ENCODE results near the gene CIDEB. TPM values are rescaled to one million over a fixed set of nuclear protein-coding genes. Genes with fewer than 3 reads are reported as not detected.

Gene CIDEB
- total RNA-seq, 1 experiment from 2014 or later = 0.48 TPM

DNA sequence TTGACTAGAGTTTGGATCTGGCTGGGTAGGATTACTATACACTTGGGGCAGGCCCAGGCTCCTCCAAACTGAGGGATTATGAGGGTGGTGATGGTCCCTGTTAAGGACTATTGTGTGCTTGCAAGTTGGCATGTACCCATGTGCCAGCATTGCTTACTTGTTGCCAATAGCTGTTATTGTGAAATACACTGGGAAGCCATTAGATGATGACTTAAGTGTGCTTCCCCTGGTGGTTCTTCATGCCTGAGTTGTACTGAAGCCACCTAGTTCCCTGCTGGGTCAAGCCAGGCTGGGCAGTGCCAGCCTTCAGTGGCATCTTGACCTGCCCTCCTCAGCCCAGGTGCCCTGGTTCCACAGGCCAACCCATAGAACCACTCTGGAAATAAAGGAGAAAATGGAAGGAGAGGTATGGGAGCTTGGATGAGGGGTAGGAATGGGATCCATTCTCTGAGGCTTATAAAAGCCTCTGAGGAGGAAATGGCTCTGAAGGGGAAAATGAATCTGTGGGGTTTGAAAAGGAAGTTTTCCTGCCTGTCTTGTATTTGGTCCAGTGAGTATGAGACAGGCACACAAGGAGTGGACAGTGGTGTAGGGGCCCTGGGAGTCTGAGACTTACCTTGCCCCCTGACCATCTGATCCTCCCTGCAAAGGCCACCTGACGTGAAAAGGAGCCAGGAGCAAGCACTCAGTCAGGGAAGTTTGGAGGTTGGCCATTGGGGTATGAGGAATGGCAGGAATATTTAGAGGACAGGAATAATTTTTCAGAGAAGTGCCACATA, 4.2 kb upstream of the CIDEB start:
- Histone ChIP-seq H3K27me3 (ENCODE audit: control insufficient read depth, insufficient read depth, low read length) (peaks cover 3% of the 10 kb centered on the region), H3K4me3 (ENCODE audit: insufficient read depth, low read depth, low read length) (no peak overlapping the region)
- no peak for DNase-seq

DNA sequence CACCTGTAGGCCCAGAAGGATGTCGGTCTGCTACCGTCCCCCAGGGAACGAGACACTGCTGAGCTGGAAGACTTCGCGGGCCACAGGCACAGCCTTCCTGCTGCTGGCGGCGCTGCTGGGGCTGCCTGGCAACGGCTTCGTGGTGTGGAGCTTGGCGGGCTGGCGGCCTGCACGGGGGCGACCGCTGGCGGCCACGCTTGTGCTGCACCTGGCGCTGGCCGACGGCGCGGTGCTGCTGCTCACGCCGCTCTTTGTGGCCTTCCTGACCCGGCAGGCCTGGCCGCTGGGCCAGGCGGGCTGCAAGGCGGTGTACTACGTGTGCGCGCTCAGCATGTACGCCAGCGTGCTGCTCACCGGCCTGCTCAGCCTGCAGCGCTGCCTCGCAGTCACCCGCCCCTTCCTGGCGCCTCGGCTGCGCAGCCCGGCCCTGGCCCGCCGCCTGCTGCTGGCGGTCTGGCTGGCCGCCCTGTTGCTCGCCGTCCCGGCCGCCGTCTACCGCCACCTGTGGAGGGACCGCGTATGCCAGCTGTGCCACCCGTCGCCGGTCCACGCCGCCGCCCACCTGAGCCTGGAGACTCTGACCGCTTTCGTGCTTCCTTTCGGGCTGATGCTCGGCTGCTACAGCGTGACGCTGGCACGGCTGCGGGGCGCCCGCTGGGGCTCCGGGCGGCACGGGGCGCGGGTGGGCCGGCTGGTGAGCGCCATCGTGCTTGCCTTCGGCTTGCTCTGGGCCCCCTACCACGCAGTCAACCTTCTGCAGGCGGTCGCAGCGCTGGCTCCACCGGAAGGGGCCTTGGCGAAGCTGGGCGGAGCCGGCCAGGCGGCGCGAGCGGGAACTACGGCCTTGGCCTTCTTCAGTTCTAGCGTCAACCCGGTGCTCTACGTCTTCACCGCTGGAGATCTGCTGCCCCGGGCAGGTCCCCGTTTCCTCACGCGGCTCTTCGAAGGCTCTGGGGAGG, 3.1 kb upstream of the CIDEB start, which contains the start of gene LTB4R:
Gene LTB4R (plus strand): TSS at position 857 of the 959 bp plus-strand sequence. CDS start 4,150 bp downstream, outside the sequence.
- no peak for DNase-seq
- no peak within 1 kb of the TSS for H3K4me3 ChIP-seq (ENCODE audit: insufficient read depth, low read depth, low read length)
- no peaks in the 10 kb centered on the region for H3K27me3 ChIP-seq (ENCODE audit: control insufficient read depth, insufficient read depth, low read length)
- peaks cover 13% of the 10 kb centered on the region for H3K36me3 ChIP-seq (replicated peaks; ENCODE audit: control insufficient read depth, insufficient read depth, low read length)

More for the DNA sequence above, 4.2 kb upstream of the CIDEB start:
- peaks cover 5% of the 10 kb centered on the region for H3K36me3 ChIP-seq (replicated peaks; ENCODE audit: control insufficient read depth, insufficient read depth, low read length)

DNA sequence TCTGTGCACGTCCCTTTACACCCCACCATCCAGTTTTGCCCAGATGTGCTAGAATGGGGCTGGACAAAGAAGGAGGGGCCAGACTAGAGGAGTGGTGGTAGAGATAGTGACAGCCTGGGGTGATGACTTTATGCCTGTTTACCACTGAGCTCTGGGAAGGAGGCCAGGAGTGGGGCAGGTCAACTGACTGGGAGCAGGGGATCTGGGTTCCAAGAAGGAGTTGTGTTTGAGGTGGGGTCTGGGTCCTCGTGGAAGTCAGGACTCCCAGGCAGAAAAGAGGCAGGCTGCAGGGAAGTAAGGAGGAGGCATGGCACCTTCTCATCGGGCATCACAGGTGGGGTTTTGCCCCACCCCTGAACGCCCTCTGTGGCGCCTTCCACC, 2.5 kb upstream of the CIDEB start:
- H3K4me3 ChIP-seq (ENCODE audit: insufficient read depth, low read depth, low read length) = no peak overlapping the region

DNA sequence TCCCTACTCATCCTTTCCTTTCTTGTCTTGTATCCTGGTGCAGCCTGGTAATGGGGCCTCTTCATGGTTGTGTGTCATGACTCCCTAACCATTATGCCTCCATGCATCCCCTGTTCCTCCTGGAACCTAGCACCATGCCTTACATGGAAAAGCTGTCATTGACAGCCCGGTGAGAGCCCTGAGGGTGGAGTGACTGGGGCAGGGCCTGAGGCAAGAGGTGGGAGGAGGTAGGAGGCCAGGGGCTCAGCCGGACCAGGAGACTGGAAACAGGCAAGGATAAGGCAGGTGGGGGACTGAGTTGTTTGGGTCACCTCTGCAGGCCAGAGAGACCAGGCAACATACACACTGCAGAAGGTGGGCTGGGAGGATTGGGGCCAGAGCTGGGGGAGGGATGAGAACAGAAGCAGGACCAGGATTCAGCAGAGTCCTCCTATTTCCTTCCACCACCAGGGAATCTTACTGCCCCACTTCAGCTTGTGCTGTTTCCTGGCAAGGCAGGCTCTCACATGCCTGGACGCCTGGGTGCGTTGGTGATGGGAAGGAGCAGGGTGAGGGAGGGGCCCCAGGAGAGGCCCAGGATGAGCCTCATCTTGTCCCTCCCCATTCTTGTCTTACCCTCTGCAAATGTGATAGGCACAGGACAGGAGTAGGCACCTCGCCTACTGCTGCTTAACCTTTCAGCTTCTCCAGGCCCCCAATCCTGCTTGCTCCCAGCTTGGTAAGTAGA, 1.9 kb upstream of the CIDEB start, which contains the start of gene LTB4R2:
Gene LTB4R2 (plus strand): TSS at position 603 of the 727 bp plus-strand sequence. CDS start 525 bp downstream, outside the sequence.
- Histone ChIP-seq H3K36me3 (replicated peaks; ENCODE audit: control insufficient read depth, insufficient read depth, low read length) (peaks cover 22% of the 10 kb centered on the region), H3K4me3 (ENCODE audit: insufficient read depth, low read depth, low read length) (no peak within 1 kb of the TSS), H3K27me3 (ENCODE audit: control insufficient read depth, insufficient read depth, low read length) (no peaks in the 10 kb centered on the region)
- no peak for DNase-seq

More for the DNA sequence above, 2.5 kb upstream of the CIDEB start:
- no peaks in the 10 kb centered on the region for H3K27me3 ChIP-seq (ENCODE audit: control insufficient read depth, insufficient read depth, low read length)
- peaks cover 18% of the 10 kb centered on the region for H3K36me3 ChIP-seq (replicated peaks; ENCODE audit: control insufficient read depth, insufficient read depth, low read length)
- no peak for DNase-seq

DNA sequence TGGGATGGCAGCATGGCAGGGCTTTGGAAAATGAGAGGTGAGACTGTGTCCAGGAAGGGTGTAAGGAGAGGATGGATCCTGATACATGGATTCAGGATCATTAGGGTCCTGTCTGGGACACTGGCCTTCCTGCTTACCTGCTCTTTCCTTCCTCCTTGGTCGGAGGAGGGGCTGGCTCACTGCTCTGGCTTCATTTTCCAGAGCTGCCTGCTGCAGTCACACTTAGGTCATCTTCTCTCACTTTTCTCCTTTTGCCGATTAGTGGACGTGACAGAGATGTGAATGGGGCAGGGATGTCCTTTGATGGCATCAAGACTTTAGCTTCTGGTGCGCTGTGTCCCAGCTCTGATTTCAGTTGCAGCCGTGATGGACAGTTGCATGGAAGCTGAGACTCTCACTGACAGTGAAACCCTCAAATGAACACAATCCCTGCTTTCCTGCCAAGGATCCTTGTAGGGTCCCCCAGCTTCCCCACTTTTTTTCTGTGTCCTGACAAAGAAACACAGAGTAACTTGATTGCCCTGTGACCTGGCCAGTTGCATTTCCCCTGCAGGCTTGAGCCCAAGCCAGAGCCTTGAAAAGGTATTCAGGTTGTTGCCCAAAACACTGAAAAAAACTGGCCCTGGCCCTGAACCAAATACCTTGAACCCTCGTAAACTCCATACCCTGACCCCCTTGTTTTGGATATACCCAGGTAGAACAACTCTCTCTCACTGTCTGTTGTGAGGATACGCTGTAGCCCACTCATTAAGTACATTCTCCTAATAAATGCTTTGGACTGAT, 756 bp upstream of the CIDEB start:
- H3K27me3 ChIP-seq (ENCODE audit: control insufficient read depth, insufficient read depth, low read length) = no peaks in the 10 kb centered on the region
- DNase-seq = no peak
- H3K36me3 ChIP-seq (replicated peaks; ENCODE audit: control insufficient read depth, insufficient read depth, low read length) = peaks cover 32% of the 10 kb centered on the region
- no peak overlapping the region for H3K4me3 ChIP-seq (ENCODE audit: insufficient read depth, low read depth, low read length)

DNA sequence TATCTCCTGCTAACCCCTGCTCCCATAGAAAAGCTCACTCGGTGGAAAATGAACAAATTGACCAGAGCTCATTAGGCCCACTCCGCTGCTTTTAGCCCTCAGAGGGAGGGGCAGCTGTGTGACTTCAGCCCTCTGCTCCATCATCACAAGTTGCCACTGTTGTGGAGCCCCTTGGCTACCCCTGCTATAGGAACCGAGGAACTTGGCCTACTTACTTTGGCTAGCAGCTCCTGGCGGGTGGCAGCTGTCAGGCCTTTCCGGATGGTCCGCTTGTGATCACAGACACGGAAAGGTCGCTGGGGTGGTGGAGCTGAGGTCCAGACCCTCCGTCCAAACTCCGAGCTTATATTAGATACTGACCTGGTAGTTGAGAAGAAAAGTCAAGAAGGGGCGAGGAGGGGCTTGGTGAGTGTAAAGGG, 612 bp downstream of the CIDEB start:
- Histone ChIP-seq H3K4me3 (ENCODE audit: insufficient read depth, low read depth, low read length) (no peak overlapping the region), H3K36me3 (replicated peaks; ENCODE audit: control insufficient read depth, insufficient read depth, low read length) (peaks cover 42% of the 10 kb centered on the region)

DNA sequence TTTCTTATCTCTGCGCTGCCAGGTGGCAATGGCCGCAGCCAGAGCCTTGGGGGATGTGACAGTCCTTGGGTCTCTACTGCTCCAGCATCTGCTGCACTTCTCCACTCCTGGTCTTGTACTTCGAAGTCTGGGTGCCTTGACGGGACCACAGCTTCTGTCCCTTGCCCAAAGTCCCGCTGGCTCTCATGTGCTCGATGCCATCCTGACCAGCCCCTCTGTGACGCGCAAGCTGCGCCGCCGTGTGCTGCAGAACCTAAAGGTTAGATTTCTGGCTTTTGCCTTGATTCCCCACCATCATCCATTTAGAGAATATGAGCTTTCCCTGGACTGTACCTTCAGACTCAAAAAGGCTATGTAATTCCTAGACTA, 3.8 kb downstream of the CIDEB start:
- no peak for DNase-seq
- H3K27me3 ChIP-seq (ENCODE audit: control insufficient read depth, insufficient read depth, low read length) = no peaks in the 10 kb centered on the region
- peaks cover 47% of the 10 kb centered on the region for H3K36me3 ChIP-seq (replicated peaks; ENCODE audit: control insufficient read depth, insufficient read depth, low read length)
- H3K4me3 ChIP-seq (ENCODE audit: insufficient read depth, low read depth, low read length) = no peak overlapping the region

More for the DNA sequence above, 612 bp downstream of the CIDEB start:
- no peaks in the 10 kb centered on the region for H3K27me3 ChIP-seq (ENCODE audit: control insufficient read depth, insufficient read depth, low read length)
- DNase-seq = no peak

DNA sequence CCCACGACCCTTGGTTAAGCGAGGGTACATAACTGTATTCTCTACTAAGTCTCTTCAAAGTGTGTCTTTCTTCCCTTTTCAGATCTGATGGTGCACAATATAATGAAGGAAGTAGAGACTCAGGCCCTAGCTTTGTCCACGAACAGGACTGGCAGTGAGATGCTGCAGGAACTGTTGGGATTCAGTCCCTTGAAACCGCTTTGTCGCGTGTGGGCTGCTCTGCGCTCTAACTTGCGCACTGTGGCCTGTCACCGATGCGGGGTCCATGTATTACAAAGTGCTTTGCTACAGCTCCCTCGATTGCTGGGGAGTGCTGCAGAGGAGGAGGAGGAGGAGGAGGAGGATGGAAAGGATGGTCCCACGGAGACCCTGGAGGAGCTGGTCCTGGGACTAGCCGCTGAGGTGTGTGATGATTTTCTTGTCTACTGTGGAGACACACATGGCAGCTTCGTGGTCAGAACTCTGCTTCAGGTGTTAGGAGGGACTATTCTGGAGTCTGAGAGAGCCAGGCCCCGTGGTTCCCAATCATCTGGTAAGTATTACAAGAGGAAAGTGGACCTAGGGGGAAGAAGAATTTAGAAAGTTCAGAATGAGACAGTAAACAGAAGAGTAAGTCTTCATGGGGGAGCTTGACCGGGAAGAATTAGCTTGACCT, 7.3 kb downstream of the CIDEB start:
- no peaks in the 10 kb centered on the region for H3K27me3 ChIP-seq (ENCODE audit: control insufficient read depth, insufficient read depth, low read length)
- DNase-seq = no peak
- H3K36me3 ChIP-seq (replicated peaks; ENCODE audit: control insufficient read depth, insufficient read depth, low read length) = peaks cover 35% of the 10 kb centered on the region
- peak overlapping the region; percentile 82 for H3K4me3 ChIP-seq (ENCODE audit: insufficient read depth, low read depth, low read length)

DNA sequence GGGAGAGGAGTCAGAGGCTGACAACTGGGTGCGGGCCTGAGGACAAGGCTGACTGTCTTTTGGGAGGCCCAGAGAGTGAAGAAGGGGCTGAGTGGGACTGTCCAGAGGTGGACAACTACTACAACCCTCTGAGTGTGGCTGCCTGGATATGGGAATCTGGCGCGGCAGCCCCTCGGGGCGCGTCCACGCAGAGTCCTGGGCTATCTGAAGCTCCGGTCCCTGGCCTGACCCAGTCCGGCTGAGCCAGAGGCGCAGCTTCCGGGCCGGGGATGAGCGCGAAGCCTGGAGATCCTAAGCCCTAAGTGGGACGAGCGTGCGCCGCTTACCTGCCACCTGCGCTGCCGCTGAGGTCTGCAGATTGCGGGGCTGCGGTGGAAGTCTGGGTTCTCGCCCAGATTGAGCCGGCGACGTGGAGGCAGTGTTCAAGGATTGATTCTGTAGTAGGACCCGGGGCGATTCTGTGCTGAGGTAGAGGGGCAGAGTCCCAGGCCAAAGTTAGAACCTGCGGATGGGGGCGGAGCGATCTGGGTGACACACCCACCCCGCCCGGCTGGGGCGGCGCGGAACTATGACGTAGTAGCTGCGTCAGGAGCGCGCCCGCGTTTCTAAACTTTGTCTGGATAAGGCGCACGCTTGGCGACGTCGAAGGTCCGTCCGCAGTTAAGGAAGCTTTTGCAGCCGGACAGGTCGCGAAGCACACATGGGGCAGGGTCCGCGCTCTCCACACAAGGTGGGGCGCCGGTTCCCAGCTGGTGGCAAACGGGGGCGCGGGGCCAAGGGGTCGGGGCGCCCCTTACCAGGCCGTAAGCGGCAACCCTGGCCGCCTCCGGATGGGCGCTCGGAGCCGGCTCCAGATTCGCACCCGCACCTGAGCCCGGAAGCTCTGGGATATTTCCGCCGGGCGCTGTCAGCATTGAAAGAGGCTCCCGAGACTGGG, 8.3 kb downstream of the CIDEB start, which contains the start of the genes DHRS1 and NOP9:
Gene DHRS1 (minus strand): TSS at position 526 of the 937 bp plus-strand sequence. CDS start 674 bp downstream, outside the sequence.
Gene NOP9 (plus strand): TSS at position 596 of the 937 bp plus-strand sequence. CDS start 105 bp downstream, at position 701.
- Histone ChIP-seq H3K27me3 (ENCODE audit: control insufficient read depth, insufficient read depth, low read length) (no peaks in the 10 kb centered on the region), H3K36me3 (replicated peaks; ENCODE audit: control insufficient read depth, insufficient read depth, low read length) (peaks cover 30% of the 10 kb centered on the region), H3K4me3 (ENCODE audit: insufficient read depth, low read depth, low read length) (peak within 1 kb of the TSS; percentile 82)
- peak; percentile 99 for DNase-seq

DNA sequence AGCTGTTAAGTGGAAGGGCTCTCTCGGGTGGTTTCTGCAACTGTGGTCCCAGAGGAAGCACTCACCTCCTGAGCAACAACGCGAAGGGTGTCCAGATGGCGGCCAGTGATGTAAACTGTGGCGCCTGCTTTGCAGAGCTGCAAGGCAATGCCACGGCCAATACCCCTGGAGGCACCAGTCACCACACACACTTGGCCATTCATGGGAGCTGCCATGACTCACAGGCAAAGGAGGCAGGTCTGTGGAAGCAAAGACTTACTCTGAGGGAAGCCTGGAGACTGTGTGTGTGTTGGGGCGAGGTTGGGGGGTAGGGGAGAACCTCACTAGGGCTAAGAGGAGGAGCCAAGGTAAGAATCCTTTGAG, 8.9 kb downstream of the CIDEB start:
- DNase-seq = no peak
- peak overlapping the region; percentile 82 for H3K4me3 ChIP-seq (ENCODE audit: insufficient read depth, low read depth, low read length)
- H3K27me3 ChIP-seq (ENCODE audit: control insufficient read depth, insufficient read depth, low read length) = no peaks in the 10 kb centered on the region
- peaks cover 24% of the 10 kb centered on the region for H3K36me3 ChIP-seq (replicated peaks; ENCODE audit: control insufficient read depth, insufficient read depth, low read length)

DNA sequence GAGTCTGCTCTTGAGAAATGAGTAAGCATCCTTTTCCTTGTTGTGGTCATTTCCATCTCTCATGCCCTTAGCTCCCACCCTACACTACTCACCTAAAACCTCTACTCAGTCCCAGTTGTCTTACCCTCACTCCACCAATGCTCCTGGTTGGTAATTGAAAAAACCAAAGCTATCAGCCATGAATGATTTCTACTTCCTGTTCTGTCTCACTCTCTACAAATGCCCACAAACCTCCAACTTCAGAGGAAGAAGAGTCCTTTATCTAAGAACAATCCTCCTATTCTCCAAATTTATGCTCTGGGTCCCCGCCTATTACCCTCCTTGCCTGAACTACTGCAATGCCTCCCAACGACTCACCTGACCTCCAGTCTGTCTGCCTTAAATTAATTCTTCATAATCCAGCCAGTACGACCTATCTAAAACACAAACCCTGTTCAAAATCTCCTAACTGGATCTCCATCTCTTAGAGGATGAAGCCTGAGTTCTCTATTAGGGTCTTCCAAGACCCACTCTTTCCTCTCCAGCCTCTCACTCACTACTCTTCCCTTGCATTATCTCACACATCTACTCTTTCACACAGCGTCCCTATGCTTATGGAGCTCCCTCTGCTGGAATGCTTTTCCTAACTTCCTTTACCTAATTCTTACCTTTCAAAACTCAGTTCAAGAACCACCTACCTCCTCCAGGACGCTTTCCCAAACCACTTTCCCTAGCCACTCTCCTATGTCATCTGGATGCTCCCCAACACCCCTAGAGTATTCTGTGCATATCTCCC, 10.4 kb downstream of the CIDEB start:
- H3K4me3 ChIP-seq (ENCODE audit: insufficient read depth, low read depth, low read length) = no peak overlapping the region
- H3K36me3 ChIP-seq (replicated peaks; ENCODE audit: control insufficient read depth, insufficient read depth, low read length) = peaks cover 12% of the 10 kb centered on the region
- DNase-seq = peak; percentile 75
- H3K27me3 ChIP-seq (ENCODE audit: control insufficient read depth, insufficient read depth, low read length) = no peaks in the 10 kb centered on the region
